ENCODE results near the gene PRKAR2B. TPM values are rescaled to one million over a fixed set of nuclear protein-coding genes. Genes with fewer than 3 reads are reported as not detected.

Gene PRKAR2B
- total and polyA plus RNA-seq, 12 donors = 30.4 to 212 (median 82.9) TPM

DNA sequence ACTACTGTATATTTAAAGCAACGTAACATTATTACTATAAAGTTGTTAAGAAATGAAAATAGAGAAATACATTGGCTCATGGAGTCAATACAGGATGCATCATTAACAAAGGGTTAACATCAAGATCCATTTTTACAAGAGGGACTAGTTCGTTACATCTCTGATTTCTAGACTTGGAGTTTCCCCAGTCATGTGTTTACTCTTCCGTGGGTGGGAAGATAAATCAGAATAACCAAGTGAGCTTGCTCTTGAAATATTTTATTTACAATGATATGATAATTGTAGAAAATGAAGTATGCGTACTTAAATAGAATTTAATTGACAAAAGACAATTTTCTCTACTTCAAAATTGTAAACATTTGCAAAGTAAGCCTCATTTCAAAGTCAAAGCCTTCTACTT, 1.0 kb upstream of the PRKAR2B start:
- DNase-seq = no peak
- Histone ChIP-seq H3K4me1 (replicated peaks in 1 of 2) (peaks cover 12 to 31% of the 10 kb centered on the region in 2 donors), H3K4me3 (no peak overlapping the region), H3K9me3 (replicated peaks in 1 of 3) (no peaks in the 10 kb centered on the region), H3K27me3 (no peaks in the 10 kb centered on the region), H3K36me3 (replicated peaks in 1 of 2) (no peaks in the 10 kb centered on the region), H3K27ac (peak overlapping the region in 1 of 5 donors; percentile 90)
- TF ChIP-seq, protein P1, sequence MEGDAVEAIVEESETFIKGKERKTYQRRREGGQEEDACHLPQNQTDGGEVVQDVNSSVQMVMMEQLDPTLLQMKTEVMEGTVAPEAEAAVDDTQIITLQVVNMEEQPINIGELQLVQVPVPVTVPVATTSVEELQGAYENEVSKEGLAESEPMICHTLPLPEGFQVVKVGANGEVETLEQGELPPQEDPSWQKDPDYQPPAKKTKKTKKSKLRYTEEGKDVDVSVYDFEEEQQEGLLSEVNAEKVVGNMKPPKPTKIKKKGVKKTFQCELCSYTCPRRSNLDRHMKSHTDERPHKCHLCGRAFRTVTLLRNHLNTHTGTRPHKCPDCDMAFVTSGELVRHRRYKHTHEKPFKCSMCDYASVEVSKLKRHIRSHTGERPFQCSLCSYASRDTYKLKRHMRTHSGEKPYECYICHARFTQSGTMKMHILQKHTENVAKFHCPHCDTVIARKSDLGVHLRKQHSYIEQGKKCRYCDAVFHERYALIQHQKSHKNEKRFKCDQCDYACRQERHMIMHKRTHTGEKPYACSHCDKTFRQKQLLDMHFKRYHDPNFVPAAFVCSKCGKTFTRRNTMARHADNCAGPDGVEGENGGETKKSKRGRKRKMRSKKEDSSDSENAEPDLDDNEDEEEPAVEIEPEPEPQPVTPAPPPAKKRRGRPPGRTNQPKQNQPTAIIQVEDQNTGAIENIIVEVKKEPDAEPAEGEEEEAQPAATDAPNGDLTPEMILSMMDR (IDR thresholded peaks at IDR 0.05) = no peak
- no peak for TF ChIP-seq POLR2A (IDR thresholded peaks at IDR 0.05)
- 58 to 61% (median 61%) methylated on average over 4 of the region's 4 CpGs for WGBS, 4 donors
- intact Hi-C loops (cut with DNase I) = loop anchor here in 1 of 2 donors (5.0 to 10.0 kb wide), 2 partner anchors 96 to 101 kb away; no protein-coding TSS in a partner anchor

DNA sequence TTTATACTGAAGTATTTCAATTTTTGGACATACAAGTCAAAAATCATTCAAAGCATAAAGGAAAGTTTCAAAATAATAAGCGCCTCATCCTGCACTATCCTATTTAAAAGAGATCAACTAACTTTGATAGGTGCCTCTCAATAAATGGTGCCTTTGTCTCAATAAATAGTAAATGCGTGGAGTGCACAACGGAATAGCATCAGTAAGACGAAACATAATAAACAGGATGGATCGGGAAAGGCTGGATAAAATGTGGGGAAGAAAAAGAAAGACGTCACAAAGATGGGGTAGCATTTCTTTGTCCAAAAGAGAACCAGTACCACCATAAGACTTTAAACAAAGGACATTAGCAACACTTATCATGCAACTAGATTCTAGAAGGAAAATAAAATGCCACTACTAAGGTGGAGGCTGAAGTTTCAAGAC, 571 bp upstream of the PRKAR2B start:
- Histone ChIP-seq H3K9me3 (replicated peaks in 1 of 3) (no peaks in the 10 kb centered on the region), H3K27me3 (no peaks in the 10 kb centered on the region), H3K4me3 (peak overlapping the region in 3 of 4 donors; percentile 6 to 78 (median 56)), H3K27ac (peak overlapping the region in 4 of 5 donors; percentile 57 to 90 (median 74)), H3K4me1 (replicated peaks in 1 of 2) (peaks cover 15 to 36% of the 10 kb centered on the region in 2 donors), H3K36me3 (replicated peaks in 1 of 2) (no peaks in the 10 kb centered on the region)
- intact Hi-C loops (cut with DNase I) = loop anchor here in 1 of 2 donors (5.0 to 10.0 kb wide), 2 partner anchors 97 to 101 kb away; no protein-coding TSS in a partner anchor
- no peak for DNase-seq
- TF ChIP-seq POLR2A (IDR thresholded peaks at IDR 0.05) = no peak
- TF ChIP-seq, protein P1 (IDR thresholded peaks at IDR 0.05) = no peak
- 20 to 28% (median 23%) methylated on average over 6 of the region's 6 CpGs for WGBS, 4 donors

DNA sequence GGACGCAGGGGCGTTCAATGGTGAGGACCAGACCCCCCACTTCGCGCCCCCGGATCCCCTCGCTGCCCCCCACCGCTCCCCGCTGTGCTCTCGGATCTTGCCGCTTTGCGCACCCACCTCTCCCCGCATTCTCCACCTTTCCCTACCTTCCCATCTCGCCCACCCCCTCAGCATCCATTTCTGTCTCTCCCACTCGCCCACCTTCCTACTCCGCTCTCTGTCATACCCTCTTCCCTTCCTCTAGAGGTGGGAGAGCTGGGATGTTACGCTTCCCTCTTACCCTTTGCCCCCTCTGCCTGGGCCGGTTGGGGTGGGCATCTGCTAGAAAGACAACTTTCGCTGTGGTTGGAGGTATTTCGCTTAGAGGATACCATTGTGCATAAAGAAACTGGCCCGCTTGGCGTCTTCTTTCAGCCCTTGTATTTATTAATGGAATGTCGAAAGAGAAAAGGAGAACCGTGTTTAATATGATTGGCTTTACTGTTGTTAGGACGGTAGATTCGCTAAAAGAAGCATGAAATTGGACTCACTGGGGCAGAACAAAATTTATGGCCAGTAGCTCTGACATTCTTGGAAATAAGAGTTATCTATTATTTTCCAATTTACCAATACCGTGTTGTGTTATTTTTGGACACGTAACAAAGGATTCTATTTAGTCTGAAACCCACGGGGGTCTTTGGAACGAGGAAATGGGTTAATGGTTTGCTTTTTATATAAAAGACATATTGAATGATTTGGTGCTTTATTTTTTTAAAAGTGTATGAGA, 873 bp downstream of the PRKAR2B start:
- Histone ChIP-seq H3K9me3 (replicated peaks in 1 of 3) (no peaks in the 10 kb centered on the region), H3K27me3 (no peaks in the 10 kb centered on the region), H3K4me3 (peak overlapping the region; percentile 43 to 81 (median 64)), H3K36me3 (replicated peaks in 1 of 2) (no peaks in the 10 kb centered on the region), H3K4me1 (replicated peaks in 1 of 2) (peaks cover 15 to 37% of the 10 kb centered on the region in 2 donors), H3K27ac (peak overlapping the region in 4 of 5 donors; percentile 38 to 89 (median 70))
- intact Hi-C loops (cut with DNase I) = loop anchor here in 1 of 2 donors (10.0 kb wide), 1 partner anchor 99 kb away; no protein-coding TSS in a partner anchor
- 2% methylated on average over 22 to 29 of the region's 29 CpGs for WGBS, 4 donors
- peak in 1 of 7 donors; percentile 24 for DNase-seq
- TF ChIP-seq POLR2A (IDR thresholded peaks at IDR 0.05) = no peak
- TF ChIP-seq, protein P1 (IDR thresholded peaks at IDR 0.05) = no peak

DNA sequence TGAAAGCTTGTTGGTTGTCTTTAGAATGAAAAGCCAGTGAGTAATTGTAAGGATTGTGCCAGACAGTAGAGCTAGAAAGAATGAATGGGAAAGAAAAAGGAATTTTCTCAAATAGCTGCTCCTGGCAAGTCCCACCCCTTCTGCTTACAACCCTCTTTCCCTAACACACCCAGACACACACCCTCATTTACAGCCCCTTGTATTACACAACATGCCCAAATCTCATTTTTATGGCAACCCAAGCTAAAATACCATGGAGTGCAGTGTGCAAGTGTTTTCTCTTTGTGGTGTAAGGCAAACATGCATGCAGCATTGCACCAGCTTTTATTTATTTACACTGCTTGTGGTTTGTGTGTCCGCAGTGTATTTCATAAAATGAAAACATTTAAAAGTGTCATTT, 1.5 kb downstream of the PRKAR2B start:
- intact Hi-C loops (cut with DNase I) = loop anchor here in 1 of 2 donors (10.0 kb wide), 1 partner anchor 99 kb away; no protein-coding TSS in a partner anchor

More for the DNA sequence above, 1.5 kb downstream of the PRKAR2B start:
- H3K9me3 ChIP-seq (replicated peaks in 1 of 3) = no peaks in the 10 kb centered on the region
- H3K27me3 ChIP-seq = no peaks in the 10 kb centered on the region
- peak overlapping the region in 3 of 5 donors; percentile 60 to 89 (median 80) for H3K27ac ChIP-seq
- DNase-seq = peak in 1 of 7 donors; percentile 25
- no peaks in the 10 kb centered on the region for H3K36me3 ChIP-seq (replicated peaks in 1 of 2)
- peak overlapping the region in 3 of 4 donors; percentile 9 to 81 (median 78) for H3K4me3 ChIP-seq
- H3K4me1 ChIP-seq (replicated peaks in 1 of 2) = peaks cover 16 to 42% of the 10 kb centered on the region in 2 donors
- TF ChIP-seq, protein P1 (IDR thresholded peaks at IDR 0.05) = no peak
- TF ChIP-seq POLR2A (IDR thresholded peaks at IDR 0.05) = no peak
- 22 to 31% (median 25%) methylated on average over 1 of the region's 1 CpG for WGBS, 4 donors
